BLaER1 treated with 17β-estradiol and CSF1 and Interleukin-3, amounts not matched to agents 10 nM and 100 nM (cell line): ENCODE results near the gene PRDM13.
"Not testable (repeated sequence)": the region's sequence is repeated elsewhere in the genome, so short reads cannot be mapped to it uniquely, and the experiment has no call there.

ENCODE experiments used
- H3K27ac ChIP-seq, 11 experiments: shearing (Covaris generic); formaldehyde crosslinking; 2 replicates each; pipeline ENCODE4 v1.8.1; 2022
- H3K27me3 ChIP-seq, 11 experiments: shearing (Covaris generic); formaldehyde crosslinking; 2 replicates each; pipeline ENCODE4 v1.8.1; 2022
- H3K36me3 ChIP-seq, 11 experiments: shearing (Covaris generic); formaldehyde crosslinking; 2 replicates each; pipeline ENCODE4 v1.8.1; 2022
- H3K4me1 ChIP-seq, 10 experiments: shearing (Covaris generic); formaldehyde crosslinking; 2 replicates each; pipeline ENCODE4 v1.8.1; 2022
- H3K4me2 ChIP-seq, 11 experiments: shearing (Covaris generic); formaldehyde crosslinking; 2 replicates each; pipeline ENCODE4 v1.8.1; 2022
- H3K4me3 ChIP-seq, 10 experiments: shearing (Covaris generic); formaldehyde crosslinking; 2 replicates each; pipeline ENCODE4 v1.8.1; 2022
- H3K9ac ChIP-seq, 11 experiments: shearing (Covaris generic); formaldehyde crosslinking; 2 replicates each; pipeline ENCODE4 v1.8.1; 2022
- H3K9me3 ChIP-seq, 11 experiments: shearing (Covaris generic); formaldehyde crosslinking; replicated peaks in 1 of 11; 2 replicates each; pipeline ENCODE4 v1.8.1; 2022
- H4K20me1 ChIP-seq, 11 experiments: shearing (Covaris generic); formaldehyde crosslinking; 2 replicates each; pipeline ENCODE4 v1.8.1; 2022
- Cebpa-rat ChIP-seq, 11 experiments: shearing (Covaris generic); IDR thresholded peaks; 2 replicates each; pipeline ENCODE4 v1.8.1; 2022

The PRDM13 gene

DNA sequence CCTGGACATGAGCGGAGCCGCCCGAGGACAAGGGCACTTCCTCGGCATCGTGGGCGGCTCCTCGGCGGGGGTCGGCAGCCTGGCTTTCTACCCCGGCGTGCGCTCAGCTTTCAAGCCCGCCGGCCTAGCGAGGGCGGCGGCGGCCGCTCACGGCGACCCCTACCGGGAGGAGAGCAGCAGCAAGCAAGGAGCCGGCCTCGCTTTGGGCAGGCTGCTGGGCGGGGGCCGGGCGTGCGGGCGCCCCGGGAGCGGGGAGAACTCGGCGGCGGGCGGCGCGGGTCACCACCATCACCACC, 6.7 kb downstream of the PRDM13 start:
- H3K4me1 ChIP-seq = peaks cover 14 to 26% (median 16%) of the 10 kb centered on the region in 10 experiments
- H4K20me1 ChIP-seq = no peaks in the 10 kb centered on the region
- peaks cover 19 to 53% (median 38%) of the 10 kb centered on the region in 11 experiments for H3K27me3 ChIP-seq
- H3K4me3 ChIP-seq = no peak overlapping the region
- no peak overlapping the region for H3K27ac ChIP-seq
- H3K36me3 ChIP-seq = no peaks in the 10 kb centered on the region
- no peak overlapping the region for H3K4me2 ChIP-seq
- no peak for TF ChIP-seq Cebpa-rat (IDR thresholded peaks at IDR 0.05)
- no peak overlapping the region for H3K9ac ChIP-seq
- H3K9me3 ChIP-seq = peaks cover 27 to 39% (median 37%) of the 10 kb centered on the region in 11 experiments

DNA sequence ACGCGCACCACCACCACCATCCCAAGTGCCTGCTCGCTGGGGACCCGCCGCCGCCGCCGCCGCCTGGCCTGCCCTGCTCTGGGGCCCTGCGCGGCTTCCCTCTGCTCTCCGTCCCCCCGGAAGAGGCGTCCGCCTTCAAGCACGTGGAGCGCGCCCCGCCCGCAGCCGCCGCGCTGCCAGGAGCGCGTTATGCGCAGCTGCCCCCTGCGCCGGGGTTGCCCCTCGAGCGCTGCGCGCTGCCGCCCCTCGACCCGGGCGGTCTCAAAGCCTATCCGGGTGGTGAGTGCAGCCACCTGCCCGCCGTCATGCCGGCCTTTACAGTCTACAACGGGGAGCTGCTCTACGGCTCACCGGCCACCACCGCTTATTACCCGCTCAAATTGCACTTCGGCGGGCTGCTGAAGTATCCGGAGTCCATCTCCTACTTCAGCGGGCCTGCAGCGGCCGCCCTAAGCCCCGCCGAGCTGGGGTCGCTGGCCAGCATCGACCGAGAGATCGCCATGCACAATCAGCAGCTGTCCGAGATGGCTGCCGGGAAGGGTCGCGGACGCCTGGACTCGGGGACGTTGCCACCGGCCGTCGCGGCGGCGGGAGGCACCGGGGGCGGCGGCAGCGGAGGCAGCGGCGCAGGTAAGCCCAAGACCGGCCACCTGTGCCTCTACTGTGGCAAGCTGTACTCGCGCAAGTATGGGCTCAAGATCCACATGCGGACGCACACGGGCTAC, 7.2 kb downstream of the PRDM13 start:
- no peak for TF ChIP-seq Cebpa-rat (IDR thresholded peaks at IDR 0.05)
- H4K20me1 ChIP-seq = no peaks in the 10 kb centered on the region
- 0 out of 20 replicates have a peak overlapping the region, but pooled peaks of 2 of the 10 experiments have one; percentile 6 to 15 for H3K4me3 ChIP-seq
- peaks cover 15 to 48% (median 33%) of the 10 kb centered on the region in 11 experiments for H3K27me3 ChIP-seq
- H3K36me3 ChIP-seq = no peaks in the 10 kb centered on the region
- H3K4me1 ChIP-seq = peaks cover 14 to 26% (median 16%) of the 10 kb centered on the region in 10 experiments
- H3K4me2 ChIP-seq = no peak overlapping the region
- no peak overlapping the region for H3K27ac ChIP-seq
- H3K9me3 ChIP-seq = peaks cover 32 to 39% (median 38%) of the 10 kb centered on the region in 11 experiments
- no peak overlapping the region for H3K9ac ChIP-seq

- no peaks in the 10 kb centered on the region for H3K36me3 ChIP-seq
- H3K4me1 ChIP-seq = peaks cover 8 to 22% (median 13%) of the 10 kb centered on the region in 10 experiments
- H3K27ac ChIP-seq = no peak overlapping the region
- peaks cover 35 to 41% (median 39%) of the 10 kb centered on the region in 11 experiments for H3K9me3 ChIP-seq
- H3K4me3 ChIP-seq = 0 out of 20 replicates have a peak overlapping the region, but pooled peaks of 2 of the 10 experiments have one; percentile 6 to 15
- no peak overlapping the region for H3K9ac ChIP-seq
- no peaks in the 10 kb centered on the region for H4K20me1 ChIP-seq
- no peak for TF ChIP-seq Cebpa-rat (IDR thresholded peaks at IDR 0.05)
- H3K27me3 ChIP-seq = peaks cover 15 to 40% (median 25%) of the 10 kb centered on the region in 11 experiments
- H3K4me2 ChIP-seq = no peak overlapping the region
Observed at GRCh38 chr6:99614430-99615186, 8.0 kb downstream of the PRDM13 start.

GRCh38 chr6:99617131-99617530, 10.5 kb downstream of the PRDM13 start:
- no peak overlapping the region for H3K4me3 ChIP-seq
- H3K9ac ChIP-seq = no peak overlapping the region
- no peak overlapping the region for H3K4me2 ChIP-seq
- H3K27me3 ChIP-seq = peaks cover 15 to 37% (median 25%) of the 10 kb centered on the region in 11 experiments
- no peak for TF ChIP-seq Cebpa-rat (IDR thresholded peaks at IDR 0.05)
- no peaks in the 10 kb centered on the region for H4K20me1 ChIP-seq
- no peak overlapping the region for H3K27ac ChIP-seq
- H3K4me1 ChIP-seq = no peaks in the 10 kb centered on the region
- no peaks in the 10 kb centered on the region for H3K36me3 ChIP-seq
- peaks cover 35 to 41% (median 39%) of the 10 kb centered on the region in 11 experiments for H3K9me3 ChIP-seq

- Histone ChIP-seq H3K4me3 (no peak overlapping the region), H4K20me1 (no peaks in the 10 kb centered on the region), H3K4me2 (no peak overlapping the region), H3K9me3 (peaks cover 22 to 25% (median 23%) of the 10 kb centered on the region in 11 experiments), H3K36me3 (no peaks in the 10 kb centered on the region), H3K9ac (no peak overlapping the region), H3K27ac (no peak overlapping the region), H3K4me1 (no peaks in the 10 kb centered on the region), H3K27me3 (peaks cover 14 to 25% (median 21%) of the 10 kb centered on the region in 11 experiments)
- TF ChIP-seq Cebpa-rat (IDR thresholded peaks at IDR 0.05) = no peak
Observed at GRCh38 chr6:99618649-99619408, 12.2 kb downstream of the PRDM13 start.

DNA sequence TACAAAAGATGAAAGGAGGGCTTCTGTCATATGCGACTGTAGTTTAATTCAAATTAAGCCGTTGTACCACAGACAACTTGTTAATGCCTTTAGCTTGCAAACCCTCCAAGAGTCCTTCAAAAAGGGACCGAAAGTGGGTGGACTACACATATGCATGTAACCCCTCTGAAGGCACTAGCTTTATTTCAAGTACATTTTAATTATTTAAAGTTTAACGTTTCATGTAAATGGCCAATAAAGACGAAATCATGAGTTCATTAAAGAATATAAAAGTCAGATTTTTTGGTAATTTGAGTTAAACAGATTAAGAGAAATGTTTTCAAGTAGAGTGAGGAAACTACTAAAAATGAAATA, 12.8 kb downstream of the PRDM13 start:
- Histone ChIP-seq H4K20me1 (no peaks in the 10 kb centered on the region), H3K9ac (no peak overlapping the region), H3K27me3 (peaks cover 8 to 20% (median 16%) of the 10 kb centered on the region in 11 experiments), H3K4me1 (no peaks in the 10 kb centered on the region), H3K36me3 (no peaks in the 10 kb centered on the region), H3K4me2 (no peak overlapping the region), H3K27ac (no peak overlapping the region), H3K9me3 (peaks cover 16 to 19% (median 18%) of the 10 kb centered on the region in 11 experiments), H3K4me3 (no peak overlapping the region)
- TF ChIP-seq Cebpa-rat (IDR thresholded peaks at IDR 0.05) = no peak

DNA sequence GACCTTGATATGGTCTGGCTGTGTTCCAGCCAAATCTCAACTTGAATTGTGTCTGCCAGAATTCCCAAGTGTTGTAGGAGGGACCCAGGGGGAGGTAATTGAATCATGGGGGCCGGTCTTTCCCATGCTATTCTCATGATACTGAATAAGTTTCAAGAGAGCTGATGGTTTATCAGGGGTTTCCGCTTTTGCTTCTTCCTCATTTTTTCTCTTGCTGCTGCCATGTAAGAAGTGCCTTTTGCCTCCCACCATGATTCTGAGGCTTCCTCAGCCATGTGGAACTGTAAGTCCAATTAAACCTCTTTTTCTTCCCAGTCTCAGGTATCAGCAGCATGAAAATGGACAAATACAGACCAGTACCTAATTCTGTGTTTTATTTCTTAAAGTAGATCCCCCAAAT, 15.4 kb downstream of the PRDM13 start:
- not testable (repeated sequence) for H4K20me1 ChIP-seq, H3K4me2 ChIP-seq, H3K27ac ChIP-seq, H3K9ac ChIP-seq, H3K4me3 ChIP-seq, H3K36me3 ChIP-seq, H3K27me3 ChIP-seq, H3K4me1 ChIP-seq
- peaks cover 9 to 12% (median 10%) of the 10 kb centered on the region in 11 experiments for H3K9me3 ChIP-seq

- Histone ChIP-seq H3K27me3 (no peaks in the 10 kb centered on the region), H3K4me1 (no peaks in the 10 kb centered on the region), H3K27ac (no peak overlapping the region), H3K4me3 (no peak overlapping the region), H3K9ac (no peak overlapping the region), H3K4me2 (no peak overlapping the region), H3K36me3 (no peaks in the 10 kb centered on the region), H4K20me1 (no peaks in the 10 kb centered on the region), H3K9me3 (no peaks in the 10 kb centered on the region)
- no peak for TF ChIP-seq Cebpa-rat (IDR thresholded peaks at IDR 0.05)
Observed at GRCh38 chr6:99629293-99629692, 22.7 kb downstream of the PRDM13 start.

GRCh38 chr6:99637629-99638028, 31.0 kb downstream of the PRDM13 start:
- Histone ChIP-seq H3K9ac (no peak overlapping the region), H3K4me3 (no peak overlapping the region), H3K36me3 (no peaks in the 10 kb centered on the region), H3K27me3 (no peaks in the 10 kb centered on the region), H3K4me1 (no peaks in the 10 kb centered on the region), H3K9me3 (peaks cover 20 to 30% (median 26%) of the 10 kb centered on the region in 11 experiments), H3K4me2 (no peak overlapping the region), H4K20me1 (no peaks in the 10 kb centered on the region), H3K27ac (no peak overlapping the region)
- TF ChIP-seq Cebpa-rat (IDR thresholded peaks at IDR 0.05) = no peak

- H3K9ac ChIP-seq, H3K4me2 ChIP-seq, H3K36me3 ChIP-seq, H3K27ac ChIP-seq, H3K27me3 ChIP-seq, H4K20me1 ChIP-seq, H3K4me3 ChIP-seq, H3K4me1 ChIP-seq: not testable (repeated sequence)
- H3K9me3 ChIP-seq = peaks cover 20 to 30% (median 26%) of the 10 kb centered on the region in 11 experiments
Observed at GRCh38 chr6:99638358-99638757, 31.7 kb downstream of the PRDM13 start.
